ENCODE results near the gene SYT8.

GRCh38 chr11:1821562-1821961, 13.2 kb upstream of the SYT8 start:
- TF ChIP-seq EZH2 (optimal IDR thresholded peaks at IDR 0.05; ENCODE audit: low read depth, low read length) (no peak), CTCF (IDR thresholded peaks at IDR 0.05; ENCODE audit: low read length) (no peak)

Measured in MM.1S (cell line).